MCF 10A (cell line): ENCODE results near the gene PER2. TPM values are rescaled to one million over a fixed set of nuclear protein-coding genes. Genes with fewer than 3 reads are reported as not detected.

Source experiments
- BruUV-seq: library from RNA; stranded (reverse); fragments of 400-500 nt; replicated peaks from 2 replicates; lab custom pipeline; 2021; lab: Mats Ljungman, UMichigan
- CTCF ChIA-PET: fragments of 300-600 bp; sonication (Branson Sonifier 250); formaldehyde crosslinking; extraction: SDS; loops from one replicate; lab custom pipeline; 2021; ENCODE audit warnings: antibody characterized with exemption, inconsistent platforms; lab: Yijun Ruan, JAX
- POLR2A ChIA-PET: fragments of 300-600, 350-650 bp; sonication (Branson Sonifier 250); formaldehyde crosslinking; extraction: SDS; loops from one replicate; lab custom pipeline; 2020; ENCODE audit warnings: antibody characterized with exemption, inconsistent platforms; lab: Yijun Ruan, JAX
- DNase-seq: peaks from one replicate; pipeline ENCODE4 v3.0.0-alpha.2; 2018; ENCODE audit not compliant: unreplicated experiment
- H3K27ac Mint-ChIP-seq: one replicate; pipeline ENCODE4 v1.8.0; 2022; ENCODE audit warnings: mild to moderate bottlenecking, low read depth, mixed read lengths; ENCODE audit not compliant: unreplicated experiment
- H3K27me3 Mint-ChIP-seq: one replicate; pipeline ENCODE4 v1.8.0; 2022; ENCODE audit warnings: mixed read lengths; ENCODE audit not compliant: insufficient read depth, unreplicated experiment
- H3K36me3 Mint-ChIP-seq: one replicate; pipeline ENCODE4 v1.8.0; 2022; ENCODE audit warnings: mild to moderate bottlenecking, moderate library complexity, mixed read lengths; ENCODE audit not compliant: insufficient read depth, unreplicated experiment
- H3K4me1 Mint-ChIP-seq: one replicate; pipeline ENCODE4 v1.8.0; 2022; ENCODE audit warnings: mixed read lengths; ENCODE audit not compliant: insufficient read depth, unreplicated experiment
- H3K4me3 Mint-ChIP-seq: one replicate; pipeline ENCODE4 v1.8.0; 2022; ENCODE audit warnings: mild to moderate bottlenecking, moderate library complexity, mixed read lengths; ENCODE audit not compliant: unreplicated experiment
- H3K9me3 Mint-ChIP-seq: one replicate; pipeline ENCODE4 v1.8.0; 2022; ENCODE audit warnings: mixed read lengths; ENCODE audit not compliant: unreplicated experiment
- intact Hi-C: fragments of 100-400 bp; cut with micrococcal nuclease; formaldehyde crosslinking; loops from 2 replicates; pipeline ENCODE4 v1.14.1; 2022
- total RNA-seq: library from RNA; stranded (reverse); gene quantifications from 2 replicates; pipeline ENCODE4 v1.2.3, GENCODE V29; 2022
- TF ChIP-seq, protein P1 (sequence below): fragments of 200-600 bp; IDR thresholded peaks from one replicate; pipeline ENCODE4 v1.8.0; 2022; ENCODE audit warnings: antibody characterized with exemption, mild to moderate bottlenecking; ENCODE audit not compliant: unreplicated experiment

The PER2 gene
- total RNA-seq, 1 experiment from 2014 or later = 8.9 TPM

- Mint-ChIP-seq H3K27me3 (no peaks in the 10 kb centered on the region), H3K9me3 (no peaks in the 10 kb centered on the region), H3K4me1 (peaks cover 38% of the 10 kb centered on the region), H3K27ac (peak overlapping the region; percentile 90), H3K36me3 (peaks cover 17% of the 10 kb centered on the region), H3K4me3 (no peak overlapping the region)
- intact Hi-C loops = no loop called here
- ChIA-PET POLR2A (interaction anchor here (8.9 kb wide), 1 partner anchor 38 kb away, joined by 139 read pairs; the partner anchor contains the start of gene TRAF3IP1), CTCF (interaction anchor here (0.6 to 1.9 kb wide), 4 partner anchors 17 to 73 kb away, joined by 3 to 6 read pairs (median 5); no protein-coding TSS in a partner anchor)
- BruUV-seq = no TSS peak
- no peak for DNase-seq
- TF ChIP-seq, protein P1, sequence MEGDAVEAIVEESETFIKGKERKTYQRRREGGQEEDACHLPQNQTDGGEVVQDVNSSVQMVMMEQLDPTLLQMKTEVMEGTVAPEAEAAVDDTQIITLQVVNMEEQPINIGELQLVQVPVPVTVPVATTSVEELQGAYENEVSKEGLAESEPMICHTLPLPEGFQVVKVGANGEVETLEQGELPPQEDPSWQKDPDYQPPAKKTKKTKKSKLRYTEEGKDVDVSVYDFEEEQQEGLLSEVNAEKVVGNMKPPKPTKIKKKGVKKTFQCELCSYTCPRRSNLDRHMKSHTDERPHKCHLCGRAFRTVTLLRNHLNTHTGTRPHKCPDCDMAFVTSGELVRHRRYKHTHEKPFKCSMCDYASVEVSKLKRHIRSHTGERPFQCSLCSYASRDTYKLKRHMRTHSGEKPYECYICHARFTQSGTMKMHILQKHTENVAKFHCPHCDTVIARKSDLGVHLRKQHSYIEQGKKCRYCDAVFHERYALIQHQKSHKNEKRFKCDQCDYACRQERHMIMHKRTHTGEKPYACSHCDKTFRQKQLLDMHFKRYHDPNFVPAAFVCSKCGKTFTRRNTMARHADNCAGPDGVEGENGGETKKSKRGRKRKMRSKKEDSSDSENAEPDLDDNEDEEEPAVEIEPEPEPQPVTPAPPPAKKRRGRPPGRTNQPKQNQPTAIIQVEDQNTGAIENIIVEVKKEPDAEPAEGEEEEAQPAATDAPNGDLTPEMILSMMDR = no peak
These were observed 5.3 kb downstream of the PER2 start for GRCh38 chr2:238282861-238283738.

DNA sequence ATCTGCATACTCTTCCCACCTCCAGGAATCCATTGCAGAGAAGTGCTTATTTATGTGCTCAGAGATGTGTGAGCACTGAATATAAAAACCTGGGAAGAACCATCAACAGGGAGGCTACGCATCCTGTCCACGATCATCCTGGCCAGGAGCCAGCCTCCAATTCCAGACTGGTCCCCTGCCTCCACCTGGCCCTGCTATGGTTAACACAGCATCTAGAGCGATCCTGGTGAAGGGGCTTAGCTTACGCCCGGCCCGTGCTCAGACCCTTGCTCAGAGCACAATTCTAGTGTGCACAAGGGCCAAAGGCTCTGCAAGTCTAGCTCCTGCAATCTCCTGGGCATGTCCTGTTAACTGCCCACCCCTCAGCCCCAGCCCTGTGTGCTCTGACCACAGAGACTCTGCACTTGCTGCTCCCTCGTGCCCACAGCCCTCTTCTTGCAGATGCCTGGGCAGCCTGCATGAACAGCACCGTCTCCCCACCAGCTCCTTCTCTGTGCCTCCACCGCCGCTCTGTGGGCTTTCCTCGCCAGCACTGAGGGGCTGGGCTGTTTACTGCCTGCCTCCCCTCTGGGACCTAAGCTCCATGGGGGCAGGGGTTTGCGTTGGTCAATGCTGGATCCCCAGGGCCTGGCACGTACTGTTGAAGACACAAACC lies 6.5 kb downstream of the PER2 start:
- TF ChIP-seq, protein P1 = no peak
- no peak overlapping the region for H3K27ac Mint-ChIP-seq
- H3K4me1 Mint-ChIP-seq = peaks cover 31% of the 10 kb centered on the region
- ChIA-PET POLR2A (no interaction called here), CTCF (interaction anchor here (1.1 to 1.9 kb wide), 2 partner anchors 22 to 89 kb away, joined by 3 to 5 read pairs; no protein-coding TSS in a partner anchor)
- DNase-seq = no peak
- no peaks in the 10 kb centered on the region for H3K9me3 Mint-ChIP-seq
- H3K36me3 Mint-ChIP-seq = peaks cover 16% of the 10 kb centered on the region
- intact Hi-C loops = no loop called here
- BruUV-seq = no TSS peak
- no peak overlapping the region for H3K4me3 Mint-ChIP-seq
- H3K27me3 Mint-ChIP-seq = no peaks in the 10 kb centered on the region

DNA sequence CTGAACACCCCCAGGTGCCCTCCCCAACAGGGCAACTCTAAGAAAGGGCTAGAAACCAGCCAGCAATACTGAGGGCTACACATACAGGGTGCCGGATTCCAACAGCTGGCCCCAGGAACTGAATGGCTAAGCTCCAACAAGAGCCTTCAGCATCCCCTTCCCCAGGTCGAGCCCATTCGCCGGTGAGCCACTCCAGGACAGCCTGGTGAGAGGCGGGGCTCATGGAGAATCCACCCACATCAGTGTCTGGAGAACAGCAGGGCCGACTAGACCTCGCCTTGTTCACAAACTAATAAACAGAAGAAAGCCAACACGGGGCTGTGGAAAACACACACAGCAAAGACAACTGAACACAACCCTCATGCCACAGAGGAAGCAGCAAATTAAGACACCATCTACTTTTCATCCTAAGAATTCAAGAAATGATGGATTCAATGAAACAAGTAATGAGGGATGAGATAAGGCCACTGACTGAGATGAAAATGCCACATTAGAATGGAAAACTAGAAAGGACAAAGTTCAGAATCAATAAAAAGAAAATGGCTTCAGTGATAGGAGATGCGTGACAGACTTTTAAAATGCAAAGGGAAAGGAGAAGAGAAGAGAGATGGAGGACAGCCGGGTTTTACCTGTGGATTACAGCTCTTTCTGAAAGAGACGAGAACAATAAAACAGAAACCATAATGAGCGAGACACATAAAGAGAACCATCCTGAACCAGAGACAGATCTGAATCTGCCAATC lies 8.2 kb downstream of the PER2 start:
- H3K4me3 Mint-ChIP-seq = no peak overlapping the region
- no peak for DNase-seq
- peaks cover 27% of the 10 kb centered on the region for H3K36me3 Mint-ChIP-seq
- TF ChIP-seq, protein P1 = no peak
- H3K27me3 Mint-ChIP-seq = no peaks in the 10 kb centered on the region
- H3K4me1 Mint-ChIP-seq = peaks cover 15% of the 10 kb centered on the region
- intact Hi-C loops = no loop called here
- ChIA-PET CTCF (interaction anchor here (0.7 to 0.9 kb wide), 2 partner anchors 61 to 69 kb away, joined by 3 to 4 read pairs; no protein-coding TSS in a partner anchor), POLR2A (no interaction called here)
- no peak overlapping the region for H3K27ac Mint-ChIP-seq
- BruUV-seq = no TSS peak
- H3K9me3 Mint-ChIP-seq = no peaks in the 10 kb centered on the region
